COLO668 (cell line): ENCODE measurements around the gene F11R.
"Not testable (repeated sequence)": the region's sequence is repeated elsewhere in the genome, so short reads cannot be mapped to it uniquely, and the experiment has no call there.

Source experiments
- DNase-seq: peaks from one replicate; lab custom pipeline; 2025; ENCODE audit not compliant: unreplicated experiment; lab: John Stamatoyannopoulos, UW

F11R gene

GRCh38 chr1:160978510-160978927, 42.4 kb downstream of the F11R start:
- DNase-seq, result no peak

GRCh38 chr1:160975026-160975425, 45.9 kb downstream of the F11R start:
- no peak for DNase-seq

GRCh38 chr1:160973491-160973890, 47.5 kb downstream of the F11R start:
- no peak for DNase-seq

GRCh38 chr1:160972939-160973338, 48.0 kb downstream of the F11R start:
- no peak for DNase-seq

- DNase-seq, result no peak
Measured at GRCh38 chr1:160971618-160972056, 49.3 kb downstream of the F11R start.

GRCh38 chr1:160963521-160963920, 57.4 kb downstream of the F11R start:
- no peak for DNase-seq

GRCh38 chr1:160961419-160961818, 59.5 kb downstream of the F11R start:
- no peak for DNase-seq

GRCh38 chr1:160956966-160957365, 64.0 kb downstream of the F11R start:
- DNase-seq, result no peak

GRCh38 chr1:160954158-160955104, 66.5 kb downstream of the F11R start, which contains the start of gene ITLN2:
Gene ITLN2, minus strand, starts transcription at chr1:160954809. Its CDS starts 68 bp downstream, at chr1:160954741.
- peak; percentile 41 for DNase-seq

GRCh38 chr1:160953030-160953429, 67.9 kb downstream of the F11R start:
- DNase-seq, result no peak

GRCh38 chr1:160952129-160952510, 68.8 kb downstream of the F11R start:
- DNase-seq, result no peak

- peak; percentile 50 for DNase-seq
Measured at GRCh38 chr1:160951443-160952128, 69.4 kb downstream of the F11R start.

- no peak for DNase-seq
Measured at GRCh38 chr1:160950657-160951056, 70.3 kb downstream of the F11R start.

- DNase-seq, result no peak
Measured at GRCh38 chr1:160949881-160950280, 71.1 kb downstream of the F11R start.

- DNase-seq, result peak; percentile 7
Measured at GRCh38 chr1:160949216-160949880, 71.6 kb downstream of the F11R start.

- DNase-seq, result not testable (repeated sequence)
Measured at GRCh38 chr1:160947174-160947759, 73.7 kb downstream of the F11R start.

GRCh38 chr1:160945881-160946280, 75.1 kb downstream of the F11R start:
- not testable (repeated sequence) for DNase-seq
